ENCODE data around the gene CABCOCO1. TPM values are rescaled to one million over a fixed set of nuclear protein-coding genes. Genes with fewer than 3 reads are reported as not detected.

Gene CABCOCO1
- polyA plus RNA-seq, 1 experiment: 2.4 TPM

- Histone ChIP-seq H3K27me3 (ENCODE audit: control insufficient read depth, insufficient read depth, low read length) (no peaks in the 10 kb centered on the region), H3K4me3 (ENCODE audit: low read depth, low read length) (no peak overlapping the region), H3K36me3 (ENCODE audit: control insufficient read depth, insufficient read depth, low read length) (no peaks in the 10 kb centered on the region)
- TF ChIP-seq, protein P1, sequence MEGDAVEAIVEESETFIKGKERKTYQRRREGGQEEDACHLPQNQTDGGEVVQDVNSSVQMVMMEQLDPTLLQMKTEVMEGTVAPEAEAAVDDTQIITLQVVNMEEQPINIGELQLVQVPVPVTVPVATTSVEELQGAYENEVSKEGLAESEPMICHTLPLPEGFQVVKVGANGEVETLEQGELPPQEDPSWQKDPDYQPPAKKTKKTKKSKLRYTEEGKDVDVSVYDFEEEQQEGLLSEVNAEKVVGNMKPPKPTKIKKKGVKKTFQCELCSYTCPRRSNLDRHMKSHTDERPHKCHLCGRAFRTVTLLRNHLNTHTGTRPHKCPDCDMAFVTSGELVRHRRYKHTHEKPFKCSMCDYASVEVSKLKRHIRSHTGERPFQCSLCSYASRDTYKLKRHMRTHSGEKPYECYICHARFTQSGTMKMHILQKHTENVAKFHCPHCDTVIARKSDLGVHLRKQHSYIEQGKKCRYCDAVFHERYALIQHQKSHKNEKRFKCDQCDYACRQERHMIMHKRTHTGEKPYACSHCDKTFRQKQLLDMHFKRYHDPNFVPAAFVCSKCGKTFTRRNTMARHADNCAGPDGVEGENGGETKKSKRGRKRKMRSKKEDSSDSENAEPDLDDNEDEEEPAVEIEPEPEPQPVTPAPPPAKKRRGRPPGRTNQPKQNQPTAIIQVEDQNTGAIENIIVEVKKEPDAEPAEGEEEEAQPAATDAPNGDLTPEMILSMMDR (IDR thresholded peaks at IDR 0.05; ENCODE audit: insufficient read depth, low read depth, low read length): no peak
- ChIA-PET POLR2A (no interaction called here), CTCF (no interaction called here)
- DNase-seq (ENCODE audit: low read depth): no peak
Observed at GRCh38 chr10:61692447-61693010, 29.8 kb downstream of the CABCOCO1 start.

DNA sequence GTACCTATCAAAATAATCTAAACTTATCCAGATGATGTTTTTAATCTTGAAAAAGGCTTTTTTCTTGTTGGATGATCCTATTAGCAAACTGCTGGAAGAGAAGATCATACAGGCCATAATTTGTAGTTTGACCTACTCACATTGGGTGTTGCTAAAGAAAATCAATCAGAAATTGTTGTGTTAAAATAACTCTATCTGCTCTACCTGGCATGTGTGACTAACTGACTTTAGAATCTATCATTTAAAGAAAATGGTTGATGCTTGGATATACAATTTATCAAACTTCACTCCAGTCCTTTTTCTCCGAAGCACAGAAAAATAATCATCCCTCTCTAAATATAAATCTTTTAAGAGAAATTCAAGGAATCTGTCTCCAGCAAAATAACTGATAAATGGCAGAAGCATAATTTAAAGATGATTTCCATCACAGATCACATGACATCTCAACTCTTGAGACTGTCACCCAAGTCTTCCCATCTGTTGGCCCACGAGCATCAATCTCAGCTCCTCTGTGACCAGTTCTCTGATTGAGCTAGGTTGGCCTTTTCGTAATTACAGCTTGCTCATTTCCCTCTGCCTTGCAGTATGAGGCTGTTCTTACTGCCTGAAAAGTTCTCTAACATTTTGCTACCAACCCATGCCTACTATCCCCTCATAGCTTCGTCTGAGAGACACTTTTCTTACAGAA, 36.4 kb downstream of the CABCOCO1 start:
- no peaks in the 10 kb centered on the region for H3K36me3 ChIP-seq (ENCODE audit: control insufficient read depth, insufficient read depth, low read length)
- no peaks in the 10 kb centered on the region for H3K27me3 ChIP-seq (ENCODE audit: control insufficient read depth, insufficient read depth, low read length)
- H3K4me3 ChIP-seq (ENCODE audit: low read depth, low read length): no peak overlapping the region
- TF ChIP-seq, protein P1 (IDR thresholded peaks at IDR 0.05; ENCODE audit: insufficient read depth, low read depth, low read length): no peak
- CTCF ChIA-PET: no interaction called here
- no peak for DNase-seq (ENCODE audit: low read depth)
- POLR2A ChIA-PET: no interaction called here

- H3K27me3 ChIP-seq (ENCODE audit: control insufficient read depth, insufficient read depth, low read length): no peaks in the 10 kb centered on the region
- POLR2A ChIA-PET: no interaction called here
Observed at GRCh38 chr10:61701055-61701705, 38.5 kb downstream of the CABCOCO1 start.

GRCh38 chr10:61701706-61702105, 39.0 kb downstream of the CABCOCO1 start:
- Histone ChIP-seq H3K27me3 (ENCODE audit: control insufficient read depth, insufficient read depth, low read length) (no peaks in the 10 kb centered on the region), H3K36me3 (ENCODE audit: control insufficient read depth, insufficient read depth, low read length) (no peaks in the 10 kb centered on the region), H3K4me3 (ENCODE audit: low read depth, low read length) (no peak overlapping the region)
- DNase-seq (ENCODE audit: low read depth): no peak
- ChIA-PET CTCF (no interaction called here), POLR2A (no interaction called here)
- TF ChIP-seq, protein P1 (IDR thresholded peaks at IDR 0.05; ENCODE audit: insufficient read depth, low read depth, low read length): no peak

More at GRCh38 chr10:61701055-61701705, 38.5 kb downstream of the CABCOCO1 start:
- TF ChIP-seq, protein P1 (IDR thresholded peaks at IDR 0.05; ENCODE audit: insufficient read depth, low read depth, low read length): peak; percentile 28; the same call in 1 of the 2 replicates
- no peak overlapping the region for H3K4me3 ChIP-seq (ENCODE audit: low read depth, low read length)
- DNase-seq (ENCODE audit: low read depth): no peak
- CTCF ChIA-PET: no interaction called here
- no peaks in the 10 kb centered on the region for H3K36me3 ChIP-seq (ENCODE audit: control insufficient read depth, insufficient read depth, low read length)

DNA sequence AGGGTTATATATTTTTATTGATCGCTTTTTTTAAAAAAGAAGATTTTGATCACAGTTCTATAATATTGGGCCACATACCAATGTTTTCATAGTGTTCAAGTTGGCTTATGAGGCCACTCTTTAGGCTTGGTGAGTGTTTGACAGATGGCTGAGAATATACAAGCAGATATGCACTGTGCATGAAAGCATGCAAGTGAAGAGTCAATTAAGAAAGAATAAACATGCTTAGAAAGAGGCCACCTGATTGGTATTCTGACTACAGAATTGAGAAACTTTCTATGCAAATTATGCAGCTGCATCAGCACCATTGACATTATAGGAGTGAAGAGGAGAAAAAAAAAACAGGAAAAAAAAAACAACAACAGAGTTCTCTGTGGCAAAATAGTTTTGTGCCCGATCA, 39.9 kb downstream of the CABCOCO1 start:
- no peaks in the 10 kb centered on the region for H3K36me3 ChIP-seq (ENCODE audit: control insufficient read depth, insufficient read depth, low read length)
- no peak for DNase-seq (ENCODE audit: low read depth)
- TF ChIP-seq, protein P1 (IDR thresholded peaks at IDR 0.05; ENCODE audit: insufficient read depth, low read depth, low read length): no peak
- no peaks in the 10 kb centered on the region for H3K27me3 ChIP-seq (ENCODE audit: control insufficient read depth, insufficient read depth, low read length)
- POLR2A ChIA-PET: no interaction called here
- CTCF ChIA-PET: no interaction called here
- no peak overlapping the region for H3K4me3 ChIP-seq (ENCODE audit: low read depth, low read length)
